Heart left ventricle (tissue), 16 donors: ENCODE data around the gene S100G. TPM values are rescaled to one million over a fixed set of nuclear protein-coding genes. Genes with fewer than 3 reads are reported as not detected.

Source experiments
- ATAC-seq, 4 donors: fragments of 200-7000 bp; cut with Tn5 transposase; one replicate each; pipeline ENCODE4 v1.9.1; 2020 to 2022; ENCODE audit warnings: moderate library complexity in 4 of 4, mild to moderate bottlenecking in 3 of 4, moderate number of reproducible peaks in 1 of 4
- DNase-seq, 5 donors: peaks; one replicate each; pipeline ENCODE4 v3.0.0-alpha.2; 2020
- H3K27ac ChIP-seq, 12 donors: fragments of 200-600 bp; sonication (generic) in 4 of 12; one replicate each; pipeline versions ENCODE4 v1.5.0 to v1.8.0; 2016 to 2022; ENCODE audit warnings: mild to moderate bottlenecking in 2 of 12
- H3K27me3 ChIP-seq, 9 donors: fragments of 200-600 bp; sonication (generic) in 2 of 9; one replicate each; pipeline versions ENCODE4 v1.5.1 to v1.8.0; 2016 to 2022; ENCODE audit warnings: mild to moderate bottlenecking in 3 of 9
- H3K36me3 ChIP-seq, 9 donors: fragments of 200-600 bp; sonication (generic) in 2 of 9; one replicate each; pipeline versions ENCODE4 v1.5.0 to v1.8.0; 2018 to 2022; ENCODE audit warnings: mild to moderate bottlenecking in 2 of 9
- H3K4me1 ChIP-seq, 12 donors: fragments of 200-600 bp; sonication (generic) in 4 of 12; one replicate each; pipeline versions ENCODE4 v1.5.0 to v1.8.0; 2016 to 2022; ENCODE audit warnings: mild to moderate bottlenecking in 3 of 12
- H3K4me3 ChIP-seq, 12 donors: fragments of 200-600 bp; sonication (generic) in 4 of 12; one replicate each; pipeline versions ENCODE4 v1.5.0 to v1.8.0; 2017 to 2022; ENCODE audit warnings: mild to moderate bottlenecking in 9 of 12, moderate library complexity in 4 of 12
- H3K9me3 ChIP-seq, 12 donors: fragments of 200-600 bp; sonication (generic) in 4 of 12; one replicate each; pipeline versions ENCODE4 v1.5.0 to v1.8.0; 2016 to 2022; ENCODE audit warnings: mild to moderate bottlenecking in 1 of 12
- CTCF ChIP-seq, 12 donors: fragments of 200-600 bp; sonication (generic) in 4 of 12; IDR thresholded peaks; one replicate each; pipeline versions ENCODE4 v1.5.0 to v1.8.0; 2018 to 2022; ENCODE audit warnings: antibody characterized with exemption in 12 of 12, mild to moderate bottlenecking in 5 of 12
- POLR2A ChIP-seq, 2 donors: fragments of 450-650 bp; IDR thresholded peaks; one replicate each; pipeline ENCODE4 v1.6.1; 2017; ENCODE audit warnings: antibody characterized with exemption in 2 of 2, mild to moderate bottlenecking in 2 of 2, moderate library complexity in 2 of 2
- WGBS, 4 donors: extraction: QIAGEN DNeasy Blood & Tissue Kit in 2 of 4; methylation state at CpG; one replicate each; pipeline versions ENCODE4 v1.1.5 to v1.1.7; 2013 to 2018; 5-methylcytosine and 5-hydroxymethylcytosine counted together
- intact Hi-C, 10 donors: fragments of 100-400 bp; cut with DNase I; formaldehyde crosslinking; loops; one replicate each; pipeline versions ENCODE4 v1.11.1 to v1.14.2; 2022
- polyA plus RNA-seq, 2 donors: library from polyadenylated mRNA; stranded (reverse); fragments of 200-250 nt; gene quantifications; one replicate each; pipeline ENCODE4 v1.2.3, GENCODE V29; 2013
- total RNA-seq, 9 donors: library from RNA; depleted of rRNA in 2 of 9; stranded (reverse); fragments of >200 nt in 2 of 9; fragmentation: NEBNext Ultra II Directional in 3 of 9; extraction: Animal tissue kit (Norgen Biotek cat#: 25700) in 3 of 9; gene quantifications; one replicate each; pipeline versions ENCODE4 v1.1.0 to v1.2.4, GENCODE V29; 2016 to 2023
- donor health status: ischemic (EF 13 %, LVEDD 7.1; RV severe dilation, severe dysfunction).
- donor health status: healthy with polysubstance abuse.
- donor health status: DM: no; HTN: yes; CAD: no.
- donor health status: DM: no; HTN: no; CAD: no.
- donor health status: ischemic (EF 25% LVEDD 6.9; RV normal size, moderate dysfunction).
- donor health status: ischemic (EF 25% LVEDD 5.7; RV mildly dilated, moderate dysfunction).
- donor health status: healthy.
- donor health status: DM: yes; HTN: yes; CAD: no.
- donor health status: ischemic (EF 35%, LVEDD 5.7; RV mildly dilated, moderate dysfunction).
- donor health status: nonischemic (EF 11% LVEDD 7.7; RV severe dilation, severe dysfunction).
- donor health status: DM: yes; HTN: yes; CAD: no.
- donor health status: PGD.
- donor health status: ischemic (EF 29% LVEDD 5.4; RV normal size, mild dysfunction).
- donor health status: nonischemic (EF 23%, LVEDD 6.1; RV moderate dilation, normal function).

The S100G gene
- total and polyA plus RNA-seq, 11 donors, result not detected

GRCh38 chrX:16629909-16630308 is 20.0 kb upstream of the S100G start:
- intact Hi-C loops, result no loop called here
- H3K27me3 ChIP-seq, result peaks cover 0 to 16% (median 0%) of the 10 kb centered on the region in 9 donors
- no peak overlapping the region for H3K4me3 ChIP-seq
- DNase-seq (no peak), ATAC-seq (no peak)
- peaks cover 0 to 6% (median 0%) of the 10 kb centered on the region in 12 donors for H3K4me1 ChIP-seq
- H3K36me3 ChIP-seq, result no peaks in the 10 kb centered on the region
- 53 to 64% (median 62%) methylated on average over 4 of the region's 4 CpGs for whole genome bisulfite sequencing, 4 donors
- no peaks in the 10 kb centered on the region for H3K9me3 ChIP-seq
- TF ChIP-seq CTCF (IDR thresholded peaks at IDR 0.05) (no peak), POLR2A (IDR thresholded peaks at IDR 0.05) (no peak)
- H3K27ac ChIP-seq, result no peak overlapping the region

- DNase-seq, result no peak
- TF ChIP-seq POLR2A (IDR thresholded peaks at IDR 0.05), result no peak
- TF ChIP-seq CTCF (IDR thresholded peaks at IDR 0.05), result no peak
- peaks cover 0 to 6% (median 0%) of the 10 kb centered on the region in 12 donors for H3K4me1 ChIP-seq
- peaks cover 0 to 3% (median 0%) of the 10 kb centered on the region in 9 donors for H3K36me3 ChIP-seq
- peaks cover 0 to 20% (median 0%) of the 10 kb centered on the region in 9 donors for H3K27me3 ChIP-seq
- 13 to 48% (median 28%) methylated on average over 4 of the region's 4 CpGs for WGBS, 4 donors
- intact Hi-C loops, result no loop called here
- no peaks in the 10 kb centered on the region for H3K9me3 ChIP-seq
- no peak for ATAC-seq
- peak overlapping the region in 1 of 12 donors; percentile 9 for H3K27ac ChIP-seq
- no peak overlapping the region for H3K4me3 ChIP-seq
Measured at GRCh38 chrX:16633754-16634153, 16.2 kb upstream of the S100G start.

GRCh38 chrX:16635040-16635439 is 14.9 kb upstream of the S100G start:
- intact Hi-C loops, result no loop called here
- no peak for DNase-seq
- TF ChIP-seq POLR2A (IDR thresholded peaks at IDR 0.05) (no peak), CTCF (IDR thresholded peaks at IDR 0.05) (no peak)

GRCh38 chrX:16635596-16635995 is 14.4 kb upstream of the S100G start:
- TF ChIP-seq CTCF (IDR thresholded peaks at IDR 0.05) (no peak), POLR2A (IDR thresholded peaks at IDR 0.05) (no peak)
- Histone ChIP-seq H3K36me3 (peaks cover 0 to 3% (median 0%) of the 10 kb centered on the region in 9 donors), H3K27ac (no peak overlapping the region), H3K9me3 (no peaks in the 10 kb centered on the region), H3K4me1 (peaks cover 0 to 6% (median 0%) of the 10 kb centered on the region in 12 donors), H3K27me3 (peaks cover 0 to 8% (median 0%) of the 10 kb centered on the region in 9 donors), H3K4me3 (no peak overlapping the region)
- DNase-seq, result no peak
- intact Hi-C loops, result no loop called here
- WGBS, 4 donors, result 93 to 100% (median 96%) methylated on average over 3 of the region's 3 CpGs
- ATAC-seq, result no peak

More at GRCh38 chrX:16635040-16635439, 14.9 kb upstream of the S100G start:
- H3K27ac ChIP-seq, result no peak overlapping the region
- ATAC-seq, result no peak
- H3K27me3 ChIP-seq, result peaks cover 0 to 10% (median 0%) of the 10 kb centered on the region in 9 donors
- peaks cover 0 to 3% (median 0%) of the 10 kb centered on the region in 9 donors for H3K36me3 ChIP-seq
- H3K4me1 ChIP-seq, result peaks cover 0 to 6% (median 0%) of the 10 kb centered on the region in 12 donors
- H3K9me3 ChIP-seq, result no peaks in the 10 kb centered on the region
- H3K4me3 ChIP-seq, result no peak overlapping the region
- WGBS, 4 donors, result 88 to 94% (median 91%) methylated on average over 5 of the region's 5 CpGs
